Skeletal muscle tissue (tissue), 4 donors: ENCODE results near the gene WDSUB1. TPM values are rescaled to one million over a fixed set of nuclear protein-coding genes. Genes with fewer than 3 reads are reported as not detected.
A peak's percentile ranks its signal among the peaks of the same experiment; 100 is the strongest.

ENCODE experiments used
- H3K27ac ChIP-seq: one replicate; pipeline ENCODE4 v1.7.0; 2013; ENCODE audit warnings: mild to moderate bottlenecking, low read depth, low read length, inconsistent platforms
- H3K27me3 ChIP-seq, 3 donors: one replicate each; pipeline ENCODE4 v1.7.0; 2013; ENCODE audit warnings: low read length in 3 of 3; ENCODE audit not compliant: control insufficient read depth in 3 of 3, insufficient read depth in 3 of 3
- H3K36me3 ChIP-seq, 3 donors: one replicate each; pipeline ENCODE4 v1.7.0; 2013; ENCODE audit warnings: low read length in 3 of 3; ENCODE audit not compliant: control insufficient read depth in 3 of 3, insufficient read depth in 3 of 3
- H3K4me1 ChIP-seq, 3 donors: one replicate each; pipeline ENCODE4 v1.7.0; 2013; ENCODE audit warnings: low read length in 3 of 3, mild to moderate bottlenecking in 3 of 3; ENCODE audit not compliant: control insufficient read depth in 3 of 3, insufficient read depth in 3 of 3
- H3K4me3 ChIP-seq, 3 donors: one replicate each; pipeline ENCODE4 v1.7.0; 2013; ENCODE audit warnings: low read length in 3 of 3
- H3K9ac ChIP-seq, 3 donors: one replicate each; pipeline ENCODE4 v1.7.0; 2013; ENCODE audit warnings: low read length in 3 of 3, mild to moderate bottlenecking in 3 of 3, moderate library complexity in 2 of 3, low read depth in 1 of 3
- H3K9me3 ChIP-seq, 3 donors: one replicate each; pipeline ENCODE4 v1.7.0; 2013; ENCODE audit warnings: low read length in 3 of 3; ENCODE audit not compliant: control insufficient read depth in 3 of 3
- total RNA-seq: library from RNA; depleted of rRNA; stranded (reverse); fragments of >200 nt; gene quantifications from one replicate; pipeline ENCODE4 v1.2.3, GENCODE V29; 2014
- donor health status: Osteomylitis.

WDSUB1 gene
- total RNA-seq, 1 donor from 2014 or later = 10.4 TPM

DNA sequence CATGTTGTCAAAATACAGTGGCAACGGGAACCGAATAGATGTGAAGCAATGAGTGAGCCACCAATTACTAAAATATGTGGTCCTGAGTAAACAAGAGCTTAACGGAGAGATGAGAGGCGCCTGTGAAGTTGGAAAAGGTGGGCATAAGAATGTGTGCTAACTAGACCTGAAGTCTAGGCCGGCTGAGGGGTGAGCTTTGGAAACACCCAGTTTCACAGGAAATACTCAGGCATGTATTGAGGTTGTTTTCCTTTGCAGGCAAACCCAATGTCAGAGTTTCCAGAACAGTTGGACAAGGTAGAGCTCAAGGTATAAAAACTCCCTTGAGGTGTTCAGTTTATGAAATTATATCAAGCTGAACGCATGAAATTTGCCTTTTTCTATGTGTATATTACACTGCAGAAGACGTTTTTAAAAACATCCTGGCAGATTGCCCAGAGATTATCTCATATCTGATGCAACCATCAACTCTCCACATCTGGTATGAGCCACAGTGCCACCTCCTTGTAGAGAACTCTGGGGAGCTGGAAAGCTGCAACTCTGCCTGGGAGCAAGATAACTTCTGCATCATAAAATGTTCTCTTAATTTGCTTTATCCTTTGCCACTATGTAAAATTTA, 3.9 kb upstream of the WDSUB1 start:
- Histone ChIP-seq H3K36me3 (no peaks in the 10 kb centered on the region), H3K4me3 (no peak overlapping the region), H3K4me1 (peaks cover 0 to 15% (median 6%) of the 10 kb centered on the region in 3 donors), H3K9me3 (no peaks in the 10 kb centered on the region), H3K9ac (no peak overlapping the region), H3K27ac (no peak overlapping the region), H3K27me3 (no peaks in the 10 kb centered on the region)

DNA sequence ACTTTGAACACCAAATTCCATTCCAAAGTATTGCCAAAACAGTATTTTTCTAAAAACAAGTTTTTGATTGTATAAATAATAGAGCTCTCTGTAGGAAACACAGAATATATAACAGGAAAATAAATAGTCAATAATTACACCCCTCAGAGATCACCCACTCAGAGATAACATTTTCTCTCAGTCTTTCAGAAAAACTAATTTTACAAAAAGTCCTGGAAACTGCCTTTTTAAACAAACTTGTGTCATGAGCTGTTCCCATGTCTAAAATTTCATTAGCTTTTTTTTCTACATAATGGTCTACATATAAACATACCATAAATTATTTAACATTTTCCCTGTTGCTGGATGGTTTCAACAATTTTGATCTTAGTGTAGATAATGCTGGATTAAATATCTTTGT, 1.2 kb upstream of the WDSUB1 start:
- Histone ChIP-seq H3K9ac (no peak overlapping the region), H3K36me3 (peaks cover under 1 to 2% (median under 1%) of the 10 kb centered on the region in 3 donors), H3K27me3 (no peaks in the 10 kb centered on the region), H3K4me3 (no peak overlapping the region), H3K9me3 (no peaks in the 10 kb centered on the region), H3K27ac (no peak overlapping the region), H3K4me1 (peaks cover 0 to 15% (median 7%) of the 10 kb centered on the region in 3 donors)

DNA sequence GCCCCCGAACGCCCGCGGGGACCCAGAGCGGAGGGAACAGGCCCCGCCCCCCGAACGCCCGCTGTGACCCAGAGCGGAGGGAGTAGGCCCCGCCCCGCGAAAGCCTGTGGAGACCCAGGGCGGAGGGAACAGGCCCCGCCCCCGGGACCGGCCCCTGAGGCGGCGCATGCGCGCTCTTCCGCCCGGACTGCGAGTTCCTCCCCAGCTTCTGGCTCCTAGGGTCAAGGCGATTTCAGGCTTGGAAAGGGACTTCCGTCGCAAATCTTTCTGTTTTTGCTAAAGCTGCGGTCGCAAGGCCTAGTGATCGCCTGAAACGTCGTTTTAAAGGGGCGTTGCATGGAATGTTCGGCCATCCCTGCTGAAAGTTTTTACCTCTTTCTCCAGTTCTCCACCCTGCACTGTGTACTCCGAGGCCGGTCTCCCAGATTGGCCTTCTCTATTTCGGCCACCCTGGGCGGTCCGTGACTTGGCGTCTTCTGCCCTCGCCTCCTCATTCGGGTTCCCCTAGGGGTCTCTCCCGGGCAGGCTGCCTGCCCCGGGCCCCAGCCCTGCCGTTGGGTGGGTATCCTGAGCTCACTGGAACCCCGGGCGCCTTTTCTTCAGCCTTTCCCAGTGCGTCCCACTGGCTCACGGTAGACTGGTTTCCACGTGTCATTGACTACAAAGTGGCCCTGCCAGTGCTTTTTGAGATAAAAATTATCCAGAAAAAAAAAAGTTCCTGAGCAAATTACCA, 372 bp upstream of the WDSUB1 start:
- Histone ChIP-seq H3K4me3 (peak overlapping the region; percentile 96 to 99 (median 98)), H3K9ac (peak overlapping the region; percentile 93 to 98 (median 93)), H3K36me3 (peaks cover 2 to 4% (median 3%) of the 10 kb centered on the region in 3 donors), H3K4me1 (peaks cover 0 to 15% (median 7%) of the 10 kb centered on the region in 3 donors), H3K27me3 (no peaks in the 10 kb centered on the region), H3K9me3 (no peaks in the 10 kb centered on the region), H3K27ac (peak overlapping the region; percentile 87)

DNA sequence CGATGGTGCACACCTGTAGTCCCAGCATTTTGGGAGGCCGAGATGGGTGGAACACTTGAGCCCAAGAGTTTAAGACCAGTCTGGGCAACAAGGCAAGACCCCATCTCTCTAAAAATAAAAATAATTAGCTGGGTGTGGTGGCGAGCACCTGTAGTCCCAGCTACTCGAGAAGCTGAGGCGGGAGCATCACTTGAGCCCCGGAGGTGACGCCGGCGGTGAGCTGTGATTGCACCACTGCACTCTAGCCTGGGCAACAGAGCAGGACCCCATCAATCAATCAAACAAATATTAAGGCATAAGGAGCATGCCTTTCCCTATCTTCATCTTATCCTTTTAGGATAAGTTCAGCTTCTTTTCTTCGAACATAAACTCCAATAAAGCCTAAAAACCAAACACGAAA, 1.1 kb downstream of the WDSUB1 start:
- Histone ChIP-seq H3K4me3 (peak overlapping the region; percentile 85 to 99 (median 90)), H3K36me3 (peaks cover 3 to 12% (median 4%) of the 10 kb centered on the region in 3 donors), H3K27me3 (no peaks in the 10 kb centered on the region), H3K27ac (peak overlapping the region; percentile 87), H3K9ac (peak overlapping the region; percentile 90 to 98 (median 91)), H3K4me1 (peaks cover 0 to 15% (median 7%) of the 10 kb centered on the region in 3 donors), H3K9me3 (no peaks in the 10 kb centered on the region)

DNA sequence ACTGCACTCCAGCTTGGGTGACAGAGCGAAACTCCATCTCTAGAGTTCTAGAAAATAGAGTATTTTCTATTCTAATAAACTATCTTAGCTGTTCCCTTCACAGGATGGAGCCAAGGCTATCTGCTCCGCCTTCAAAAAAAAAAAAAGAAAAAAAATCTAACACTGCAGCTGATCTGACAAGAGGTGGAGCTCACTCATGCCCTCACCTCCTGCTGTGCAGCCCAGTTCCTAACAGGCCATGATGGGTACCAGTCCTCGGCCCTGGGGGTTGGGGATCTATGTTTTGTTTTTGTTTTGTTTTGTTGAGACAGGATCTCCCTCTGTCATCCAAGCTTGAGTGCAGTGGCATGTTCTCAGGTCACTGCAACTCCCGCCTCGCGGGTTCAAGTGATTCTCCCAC, 3.0 kb downstream of the WDSUB1 start:
- Histone ChIP-seq H3K36me3 (peaks cover 4 to 12% (median 5%) of the 10 kb centered on the region in 3 donors), H3K9ac (no peak overlapping the region), H3K27ac (no peak overlapping the region), H3K27me3 (no peaks in the 10 kb centered on the region), H3K4me3 (no peak overlapping the region), H3K9me3 (no peaks in the 10 kb centered on the region), H3K4me1 (peaks cover 0 to 15% (median 7%) of the 10 kb centered on the region in 3 donors)

DNA sequence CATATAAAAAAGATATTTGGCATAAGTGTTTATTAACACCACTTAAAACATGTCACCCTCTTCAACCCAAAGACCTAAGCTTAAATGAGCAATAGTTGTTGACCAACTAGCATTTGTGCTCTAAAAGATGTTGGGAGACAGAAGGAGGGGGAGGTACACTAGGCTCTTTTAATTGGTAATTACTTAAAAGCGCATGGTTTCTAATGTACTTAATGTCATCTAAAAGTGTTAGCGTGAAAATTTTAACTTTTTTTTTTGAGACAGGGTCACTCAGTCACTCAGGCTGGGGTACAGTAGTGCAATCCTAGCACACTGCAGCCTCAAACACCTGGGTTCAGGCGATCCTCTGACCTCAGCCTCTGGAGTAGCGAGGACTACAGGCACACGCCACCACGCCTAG, 5.5 kb downstream of the WDSUB1 start:
- no peaks in the 10 kb centered on the region for H3K27me3 ChIP-seq
- peaks cover 4 to 12% (median 5%) of the 10 kb centered on the region in 3 donors for H3K36me3 ChIP-seq

DNA sequence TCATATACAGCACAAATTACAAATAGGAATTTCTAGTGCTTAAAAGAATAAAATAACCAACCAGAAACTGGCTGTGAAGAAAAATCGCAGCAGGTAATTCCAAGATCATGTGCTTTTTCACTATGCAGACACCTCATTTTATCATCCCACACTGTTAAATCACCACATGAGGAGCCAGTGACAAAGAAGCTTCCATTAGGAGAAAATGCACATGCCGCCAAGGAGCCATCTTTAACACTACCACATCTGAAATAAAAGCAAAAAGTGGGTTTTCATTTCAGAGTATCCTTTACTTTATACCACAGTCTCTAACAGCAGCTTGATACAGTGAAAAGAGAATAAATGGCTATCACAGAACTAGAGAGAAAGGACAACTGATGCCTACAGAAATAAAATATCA, 6.8 kb downstream of the WDSUB1 start:
- no peak overlapping the region for H3K9ac ChIP-seq
- peaks cover 4 to 12% (median 5%) of the 10 kb centered on the region in 3 donors for H3K36me3 ChIP-seq

More for the DNA sequence above, 5.5 kb downstream of the WDSUB1 start:
- Histone ChIP-seq H3K4me3 (no peak overlapping the region), H3K27ac (no peak overlapping the region), H3K4me1 (peaks cover 0 to 7% (median 7%) of the 10 kb centered on the region in 3 donors), H3K9me3 (no peaks in the 10 kb centered on the region), H3K9ac (no peak overlapping the region)

DNA sequence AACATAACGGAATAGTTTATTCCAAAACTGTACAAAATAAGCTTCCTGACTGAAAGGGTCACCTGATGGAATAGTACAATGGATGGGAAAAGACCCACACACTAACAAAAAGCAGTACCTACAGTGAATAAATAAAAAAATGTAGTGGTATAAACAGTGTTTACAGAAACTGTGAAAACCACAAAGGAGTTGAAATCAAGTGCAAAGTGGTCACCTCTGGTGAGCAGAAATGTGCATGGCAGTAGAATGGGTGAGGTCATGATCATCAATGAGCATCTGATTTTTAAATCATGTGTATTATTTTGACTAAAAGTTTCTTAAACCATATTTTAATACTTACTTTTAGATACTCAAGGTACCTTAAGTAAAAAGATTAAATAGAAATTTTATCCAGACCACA, 11.4 kb downstream of the WDSUB1 start:
- H3K27ac ChIP-seq = no peak overlapping the region
- H3K27me3 ChIP-seq = no peaks in the 10 kb centered on the region
- H3K9me3 ChIP-seq = no peaks in the 10 kb centered on the region
- no peak overlapping the region for H3K9ac ChIP-seq
- peaks cover 3 to 16% (median 11%) of the 10 kb centered on the region in 3 donors for H3K36me3 ChIP-seq
- H3K4me3 ChIP-seq = no peak overlapping the region
- no peaks in the 10 kb centered on the region for H3K4me1 ChIP-seq

More for the DNA sequence above, 6.8 kb downstream of the WDSUB1 start:
- Histone ChIP-seq H3K9me3 (no peaks in the 10 kb centered on the region), H3K4me3 (no peak overlapping the region), H3K27me3 (no peaks in the 10 kb centered on the region), H3K27ac (no peak overlapping the region), H3K4me1 (no peaks in the 10 kb centered on the region)

DNA sequence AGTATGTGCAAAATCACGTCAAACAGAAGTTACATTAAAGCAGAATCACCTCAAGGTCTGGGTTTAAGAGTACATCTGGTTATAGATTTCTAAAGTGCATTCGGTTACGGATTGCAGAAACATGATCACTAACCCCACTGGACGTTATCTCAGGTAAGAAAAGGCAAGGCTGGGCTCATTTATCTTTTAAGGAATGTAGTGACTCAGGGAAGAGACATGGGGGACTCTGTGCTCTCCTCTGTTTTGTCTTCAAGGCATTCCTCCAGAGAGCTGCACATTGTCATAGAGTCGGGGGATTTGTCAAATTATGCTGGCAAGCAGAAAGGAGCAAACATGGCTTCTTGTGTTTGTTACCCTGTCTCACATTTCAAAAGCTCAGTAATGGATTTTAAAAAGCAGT, 14.3 kb downstream of the WDSUB1 start:
- Histone ChIP-seq H3K27ac (no peak overlapping the region), H3K36me3 (peaks cover 3 to 13% (median 11%) of the 10 kb centered on the region in 3 donors), H3K9me3 (no peaks in the 10 kb centered on the region), H3K4me1 (no peaks in the 10 kb centered on the region), H3K27me3 (no peaks in the 10 kb centered on the region), H3K4me3 (no peak overlapping the region), H3K9ac (no peak overlapping the region)

DNA sequence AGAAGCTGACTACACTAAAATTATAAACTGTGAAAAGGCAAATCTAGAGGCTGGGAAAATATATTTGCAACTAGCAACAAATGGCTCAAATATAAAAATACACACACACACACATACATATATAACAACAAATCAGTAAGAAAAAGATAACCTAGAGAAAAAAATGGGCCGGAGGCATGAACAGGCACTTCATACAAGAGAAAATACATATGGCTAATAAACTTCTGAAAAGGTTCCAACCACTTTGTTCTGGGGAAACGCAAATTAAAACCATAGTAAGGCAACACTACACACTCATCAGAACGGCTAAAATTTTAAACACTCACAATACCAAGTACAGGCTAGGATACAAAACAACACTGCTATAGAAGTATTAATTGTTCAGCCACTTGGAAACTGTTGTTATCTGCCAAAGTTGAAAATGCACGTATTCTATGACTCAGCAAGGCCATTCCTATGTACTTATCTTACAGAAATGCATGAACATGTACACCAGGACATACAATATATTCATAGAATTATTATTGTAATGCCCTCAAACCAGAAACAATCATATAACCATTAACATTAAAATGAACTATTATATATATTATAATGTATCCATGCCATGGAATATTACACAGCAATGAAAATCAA, 15.6 kb downstream of the WDSUB1 start:
- Histone ChIP-seq H3K27ac (no peak overlapping the region), H3K27me3 (no peaks in the 10 kb centered on the region), H3K4me3 (no peak overlapping the region), H3K9ac (no peak overlapping the region), H3K9me3 (no peaks in the 10 kb centered on the region), H3K36me3 (peaks cover 3 to 13% (median 11%) of the 10 kb centered on the region in 3 donors), H3K4me1 (no peaks in the 10 kb centered on the region)
